H1 (cell line): ENCODE data around the gene UBC. TPM values are rescaled to one million over a fixed set of nuclear protein-coding genes. Genes with fewer than 3 reads are reported as not detected.

ENCODE experiments used
- CTCF ChIA-PET: fragments of 300-600 bp; sonication (Branson Sonifier 250); formaldehyde crosslinking; loops from one replicate; lab custom pipeline; 2021; ENCODE audit not compliant: partially characterized antibody; lab: Charles Lee
- POLR2A ChIA-PET: fragments of 300-600 bp; sonication (Branson Sonifier 250); formaldehyde crosslinking; loops from one replicate; lab custom pipeline; 2021; ENCODE audit warnings: inconsistent platforms; ENCODE audit not compliant: partially characterized antibody; lab: Charles Lee
- DNase-seq, 2 experiments: peaks; one replicate each; pipeline versions ENCODE4 v3.0.0 to v3.0.0-alpha.2; 2010 to 2022; ENCODE audit warnings: low spot score in 2 of 2, low read depth in 1 of 2, mixed read lengths in 1 of 2
- FAIRE-seq: peaks from 2 replicates; lab custom pipeline; 2011; peaks lifted over from hg19 to GRCh38; lab: Jason Lieb, UNC
- H2AFZ ChIP-seq: 2 replicates; pipeline ENCODE4 v1.8.1; 2012; ENCODE audit warnings: low read length, inconsistent platforms
- H2AK5ac ChIP-seq: 2 replicates; pipeline ENCODE4 v1.6.1; 2013; ENCODE audit warnings: low read depth, low read length
- H2BK120ac ChIP-seq: replicated peaks from 2 replicates; pipeline ENCODE3; 2013; ENCODE audit warnings: low read depth, low read length, inconsistent platforms
- H2BK12ac ChIP-seq: 2 replicates; pipeline ENCODE4 v1.6.1; 2013; ENCODE audit warnings: low read depth, low read length
- H2BK15ac ChIP-seq: 2 replicates; pipeline ENCODE4 v1.6.1; 2013; ENCODE audit warnings: low read length
- H2BK20ac ChIP-seq: 2 replicates; pipeline ENCODE4 v1.6.1; 2013; ENCODE audit warnings: low read length
- H2BK5ac ChIP-seq: 2 replicates; pipeline ENCODE4 v1.6.1; 2013; ENCODE audit warnings: low read depth, low read length
- H3K14ac ChIP-seq: 2 replicates; pipeline ENCODE4 v1.6.1; 2013; ENCODE audit warnings: inconsistent platforms; ENCODE audit not compliant: insufficient read length
- H3K18ac ChIP-seq: 2 replicates; pipeline ENCODE4 v1.6.1; 2013; ENCODE audit warnings: low read length; ENCODE audit errors: extremely low read depth
- H3K23ac ChIP-seq: 2 replicates; pipeline ENCODE4 v1.6.1; 2013; ENCODE audit warnings: inconsistent platforms; ENCODE audit not compliant: insufficient read length
- H3K23me2 ChIP-seq: 2 replicates; pipeline ENCODE4 v1.6.1; 2013; ENCODE audit warnings: low read depth, low read length
- H3K27ac ChIP-seq: 2 replicates; pipeline ENCODE4 v1.6.1; 2011; ENCODE audit warnings: low read depth, low read length, inconsistent platforms
- H3K27me3 ChIP-seq, 4 experiments: replicated peaks in 1 of 4; 1 replicate in 1 of 4; 2 replicates in 3 of 4; pipeline versions ENCODE4 v1.6.1 to v1.8.1; 2011 to 2013; ENCODE audit warnings: low read length in 3 of 4, mild to moderate bottlenecking in 3 of 4, inconsistent platforms in 2 of 4, mixed read lengths in 2 of 4, moderate library complexity in 1 of 4; ENCODE audit not compliant: control insufficient read depth in 3 of 4, insufficient read depth in 3 of 4; ENCODE audit errors: extremely low read depth in 1 of 4
- H3K36me3 ChIP-seq, 4 experiments: 2 replicates each; pipeline versions ENCODE4 v1.6.1 to v1.8.1; 2011 to 2013; ENCODE audit warnings: mild to moderate bottlenecking in 4 of 4, low read length in 3 of 4, moderate library complexity in 2 of 4, control low read depth in 1 of 4, inconsistent platforms in 1 of 4; ENCODE audit not compliant: insufficient read depth in 4 of 4, control insufficient read depth in 2 of 4
- H3K4ac ChIP-seq: replicated peaks from 2 replicates; pipeline ENCODE3; 2013; ENCODE audit warnings: low read length, low read depth, mixed read lengths, inconsistent platforms; ENCODE audit not compliant: insufficient read length
- H3K4me1 ChIP-seq, 4 experiments: replicated peaks in 1 of 4; 1 replicate in 1 of 4; 2 replicates in 3 of 4; pipeline versions ENCODE4 v1.6.1 to v1.8.1; 2011 to 2013; ENCODE audit warnings: low read length in 3 of 4, inconsistent platforms in 2 of 4, mixed read lengths in 1 of 4; ENCODE audit not compliant: insufficient read depth in 4 of 4, control insufficient read depth in 3 of 4
- H3K4me2 ChIP-seq, 2 experiments: 2 replicates each; pipeline versions ENCODE4 v1.6.1 to v1.8.1; 2011 to 2013; ENCODE audit warnings: low read depth in 2 of 2, low read length in 2 of 2, control low read depth in 1 of 2, inconsistent platforms in 1 of 2, mild to moderate bottlenecking in 1 of 2; ENCODE audit not compliant: insufficient read depth in 1 of 2
- H3K4me3 ChIP-seq, 4 experiments: fragments of 200-600, 300-600 bp in 1 of 4; sonication (generic), shearing (Covaris generic), sonication (Bioruptor Twin) in 1 of 4; 2 replicates each; pipeline versions ENCODE4 v1.5.1 to v1.8.1; 2011 to 2016; ENCODE audit warnings: low read length in 4 of 4, low read depth in 3 of 4, control low read depth in 2 of 4, inconsistent platforms in 2 of 4, mild to moderate bottlenecking in 2 of 4, mixed read lengths in 1 of 4, moderate library complexity in 1 of 4; ENCODE audit not compliant: insufficient read depth in 2 of 4; ENCODE audit errors: extremely low read depth in 1 of 4
- H3K56ac ChIP-seq: replicated peaks from 2 replicates; pipeline ENCODE3; 2013; ENCODE audit warnings: low read depth, mild to moderate bottlenecking, mixed read lengths, low read length, inconsistent platforms; ENCODE audit not compliant: insufficient read length
- H3K79me1 ChIP-seq: 2 replicates; pipeline ENCODE4 v1.6.1; 2013; ENCODE audit warnings: low read depth, low read length, control low read depth
- H3K79me2 ChIP-seq, 2 experiments: 2 replicates each; pipeline versions ENCODE4 v1.6.1 to v1.8.1; 2012 to 2013; ENCODE audit warnings: low read length in 2 of 2, mild to moderate bottlenecking in 2 of 2, inconsistent platforms in 1 of 2; ENCODE audit not compliant: insufficient read depth in 2 of 2, control insufficient read depth in 1 of 2
- H3K9ac ChIP-seq, 4 experiments: replicated peaks in 1 of 4; 1 replicate in 1 of 4; 2 replicates in 3 of 4; pipeline versions ENCODE4 v1.6.1 to v1.8.1; 2011 to 2013; ENCODE audit warnings: low read depth in 3 of 4, low read length in 3 of 4, control low read depth in 2 of 4, mild to moderate bottlenecking in 2 of 4, moderate library complexity in 2 of 4, inconsistent platforms in 1 of 4; ENCODE audit errors: extremely low read depth in 1 of 4
- H3K9me3 ChIP-seq, 2 experiments: 2 replicates each; pipeline versions ENCODE4 v1.6.1 to v1.8.1; 2012 to 2013; ENCODE audit warnings: mild to moderate bottlenecking in 2 of 2, moderate library complexity in 2 of 2, control low read depth in 1 of 2, inconsistent platforms in 1 of 2, low read depth in 1 of 2, low read length in 1 of 2, mixed read lengths in 1 of 2; ENCODE audit not compliant: insufficient read depth in 2 of 2
- H4K20me1 ChIP-seq, 2 experiments: replicated peaks in 1 of 2; 2 replicates each; pipeline versions ENCODE3 to v1.8.1; 2011 to 2013; ENCODE audit warnings: inconsistent platforms in 2 of 2, low read length in 2 of 2, mild to moderate bottlenecking in 1 of 2; ENCODE audit not compliant: insufficient read depth in 2 of 2, control insufficient read depth in 1 of 2
- H4K5ac ChIP-seq: 2 replicates; pipeline ENCODE4 v1.6.1; 2013; ENCODE audit warnings: low read length, low read depth, mixed read lengths, inconsistent platforms; ENCODE audit not compliant: insufficient read length
- H4K8ac ChIP-seq: 2 replicates; pipeline ENCODE4 v1.8.0; 2013; ENCODE audit warnings: mild to moderate bottlenecking, moderate library complexity, low read length, inconsistent platforms; ENCODE audit not compliant: insufficient read depth; ENCODE audit errors: extremely low read depth
- H4K91ac ChIP-seq: replicated peaks from 2 replicates; pipeline ENCODE3; 2013; ENCODE audit warnings: low read length, mixed read lengths, inconsistent platforms; ENCODE audit not compliant: insufficient read length
- ASH2L ChIP-seq: fragments of 200-600, 300-600 bp; sonication (generic); IDR thresholded peaks from one replicate; pipeline ENCODE4 v1.7.1; 2017; ENCODE audit warnings: low read length
- BRCA1 ChIP-seq: IDR thresholded peaks from 2 replicates; pipeline ENCODE4 v1.6.1; 2012; ENCODE audit warnings: low read depth, low read length, improper control_type of control experiment
- CEBPB ChIP-seq: IDR thresholded peaks from 2 replicates; pipeline ENCODE4 v1.6.1; 2012; ENCODE audit warnings: low read depth, low read length
- CREB1 ChIP-seq: IDR thresholded peaks from 2 replicates; pipeline ENCODE4 v1.6.1; 2012; ENCODE audit warnings: inconsistent platforms
- EP300 ChIP-seq, 2 experiments: IDR thresholded peaks; 1 replicate in 1 of 2; 2 replicates in 1 of 2; pipeline ENCODE4 v1.6.1; 2011 to 2012; ENCODE audit warnings: low read depth in 2 of 2, low read length in 2 of 2, mild to moderate bottlenecking in 2 of 2, borderline replicate concordance in 1 of 2, inconsistent platforms in 1 of 2, moderate library complexity in 1 of 2
- FOSL1 ChIP-seq: IDR thresholded peaks from 2 replicates; pipeline ENCODE4 v1.6.1; 2011; ENCODE audit warnings: mild to moderate bottlenecking, low read depth, low read length, moderate library complexity; ENCODE audit not compliant: insufficient read depth
- HDAC2 ChIP-seq, 2 experiments: fragments of 300-600 bp in 1 of 2; sonication (generic) in 1 of 2; IDR thresholded peaks; 2 replicates each; pipeline ENCODE4 v1.6.1; 2011 to 2012; ENCODE audit warnings: low read depth in 2 of 2, low read length in 2 of 2, mild to moderate bottlenecking in 2 of 2, moderate library complexity in 2 of 2, borderline replicate concordance in 1 of 2, inconsistent platforms in 1 of 2
- HDAC6 ChIP-seq: IDR thresholded peaks from one replicate; pipeline ENCODE4 v1.7.1; 2012; ENCODE audit warnings: low read depth, mild to moderate bottlenecking, inconsistent platforms, low read length, moderate library complexity
- KDM5A ChIP-seq: fragments of 200-600 bp; IDR thresholded peaks from 2 replicates; pipeline ENCODE4 v1.7.1; 2012; ENCODE audit warnings: mild to moderate bottlenecking, low read length, inconsistent platforms, mixed read lengths
- SIX5 ChIP-seq: IDR thresholded peaks from 2 replicates; pipeline ENCODE4 v1.6.1; 2011; ENCODE audit warnings: mild to moderate bottlenecking, low read depth, low read length
- SRF ChIP-seq: IDR thresholded peaks from 2 replicates; pipeline ENCODE4 v1.6.1; 2011; ENCODE audit warnings: mild to moderate bottlenecking, low read depth, low read length, moderate library complexity
- SUZ12 ChIP-seq: fragments of 200-600 bp; sonication (generic); IDR thresholded peaks from 2 replicates; pipeline ENCODE4 v1.6.1; 2012; ENCODE audit warnings: mild to moderate bottlenecking, inconsistent platforms, low read length, moderate library complexity, mixed read lengths
- TAF7 ChIP-seq: optimal IDR thresholded peaks from 2 replicates; pipeline ENCODE3; 2011; ENCODE audit warnings: low read depth, mild to moderate bottlenecking, inconsistent platforms, low read length, moderate library complexity, borderline replicate concordance
- TCF12 ChIP-seq: IDR thresholded peaks from 2 replicates; pipeline ENCODE4 v1.6.1; 2011; ENCODE audit warnings: low read depth, mild to moderate bottlenecking, low read length
- WGBS, 2 experiments: shearing (Covaris generic) in 1 of 2; methylation state at CpG; one replicate each; pipeline versions ENCODE4 v1.1.6 to v1.1.7; 2013 to 2015; ENCODE audit warnings: low lambda C conversion rate in 2 of 2, mixed read lengths in 2 of 2, inconsistent platforms in 1 of 2, low coverage in 1 of 2, missing lambda C conversion rate in 1 of 2; ENCODE audit not compliant: insufficient replicate concordance in 2 of 2, insufficient coverage in 1 of 2, insufficient read length in 1 of 2; ENCODE audit errors: extremely low coverage in 1 of 2, missing lambda C conversion rate in 1 of 2; 5-methylcytosine and 5-hydroxymethylcytosine counted together
- polyA plus RNA-seq, 7 experiments: library from polyadenylated mRNA; depleted of rRNA in 3 of 7; stranded (reverse) in 5 of 7; unstranded in 2 of 7; fragments of >200 nt in 5 of 7; fragments of 200-250 nt in 2 of 7; gene quantifications; 1 replicate in 5 of 7; 2 replicates in 1 of 7; 4 replicates in 1 of 7; pipeline versions ENCODE4 v1.2.1 to v1.2.3, GENCODE V29; 2011 to 2013; ENCODE audit warnings: missing spikeins in 2 of 7, mixed read lengths in 2 of 7
- total RNA-seq: library from RNA; stranded (reverse); fragmentation: NEBNext Ultra II Directional; extraction: Animal tissue kit (Norgen Biotek cat#: 25700); gene quantifications from 2 replicates; pipeline ENCODE4 v1.2.1, GENCODE V29; 2021

UBC gene
- total and polyA plus RNA-seq, 2 of the 8 experiments (the other 6 are each of a cell fraction or from before 2014, with no cell fraction given): 559 to 749 TPM

DNA sequence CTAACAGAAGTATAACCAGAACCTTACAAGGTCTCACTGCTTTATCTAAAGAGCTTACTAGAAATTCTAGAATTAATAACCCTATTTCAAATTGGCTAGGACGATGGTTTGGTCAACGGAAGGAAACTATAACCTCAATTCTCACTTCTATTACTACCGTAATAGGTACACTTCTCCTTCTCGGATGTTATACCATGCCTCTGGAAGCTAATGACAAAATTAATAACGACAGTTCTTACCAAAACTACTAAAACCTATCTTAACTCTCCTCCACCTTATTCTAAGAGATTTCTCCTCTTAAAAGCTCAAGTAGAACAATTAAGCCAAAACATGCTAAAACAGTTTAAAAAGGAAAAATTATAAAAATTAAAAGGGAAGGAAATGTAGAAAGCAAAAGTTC, 23.7 kb upstream of the UBC start:
- no peak overlapping the region for H2AK5ac ChIP-seq
- peak overlapping the region in 1 of 2 experiments; percentile 74; a peak in 1 of 4 replicates for H3K4me2 ChIP-seq
- H3K23me2 ChIP-seq: peaks cover 4% of the 10 kb centered on the region; the same call in 1 of the 2 replicates
- H3K27ac ChIP-seq: no peak overlapping the region
- H2BK120ac ChIP-seq: peak overlapping the region; percentile 97
- POLR2A ChIA-PET: interaction anchor here (0.6 to 12.1 kb wide), 5 partner anchors 10 to 178 kb away, joined by 3 to 250 read pairs (median 5); partner anchors contain the start of gene UBC
- H2BK5ac ChIP-seq: no peak overlapping the region
- no peak overlapping the region for H3K9ac ChIP-seq
- no peak overlapping the region for H3K23ac ChIP-seq
- WGBS, 2 experiments: 87% methylated on average over 5 of the region's 5 CpGs; no CpG with 5 or more reads in 1 of the 2 experiments
- peaks cover 0 to 1% (median 0%) of the 10 kb centered on the region in 4 experiments; a peak in 2 of 8 replicates for H3K36me3 ChIP-seq
- CTCF ChIA-PET: interaction anchor here (0.7 to 13.3 kb wide), 8 partner anchors 10 to 151 kb away, joined by 3 to 141 read pairs (median 4); partner anchors contain the start of gene UBC
- H2BK15ac ChIP-seq: no peak overlapping the region
- H3K18ac ChIP-seq: no peak overlapping the region
- peak overlapping the region; percentile 62 for H4K91ac ChIP-seq
- no peak overlapping the region; the same call in 1 of the 2 replicates for H2BK20ac ChIP-seq
- H3K4me1 ChIP-seq: peaks cover 0 to 4% (median 2%) of the 10 kb centered on the region in 4 experiments; a peak in 2 of 7 replicates
- H3K4me3 ChIP-seq: peak overlapping the region in 1 of 4 experiments; percentile 83; a peak in 1 of 8 replicates
- peak overlapping the region; percentile 83 for H3K4ac ChIP-seq
- H3K79me2 ChIP-seq: no peaks in the 10 kb centered on the region
- H4K5ac ChIP-seq: peak overlapping the region; percentile 29
- no peaks in the 10 kb centered on the region for H3K27me3 ChIP-seq
- no peaks in the 10 kb centered on the region for H3K9me3 ChIP-seq
- no peak overlapping the region for H3K56ac ChIP-seq
- H2BK12ac ChIP-seq: no peak overlapping the region
- no peak for FAIRE-seq
- no peaks in the 10 kb centered on the region for H3K79me1 ChIP-seq
- H4K20me1 ChIP-seq: no peaks in the 10 kb centered on the region
- H3K14ac ChIP-seq: no peak overlapping the region
- H4K8ac ChIP-seq: no peak overlapping the region
- H2AFZ ChIP-seq: no peak overlapping the region
- no peak for DNase-seq
- TF ChIP-seq HDAC2 (IDR thresholded peaks at IDR 0.05; ENCODE audit: borderline replicate concordance in 1 of 2, low read depth in 2 of 2, low read length in 2 of 2) (no peak), CEBPB (no peak), FOSL1 (no peak), BRCA1 (no peak), SUZ12 (no peak), TAF7 (no peak), EP300 (IDR thresholded peaks at IDR 0.05; ENCODE audit: borderline replicate concordance in 1 of 2, low read depth in 2 of 2, low read length in 2 of 2) (no peak), TCF12 (no peak), CREB1 (no peak), ASH2L (no peak), HDAC6 (no peak), SRF (no peak), SIX5 (no peak), KDM5A (no peak)
